ENCODE results near the gene METTL21C.
A peak's percentile ranks its signal among the peaks of the same experiment; 100 is the strongest.

The METTL21C gene

GRCh38 chr13:102658660-102659059 lies 36.2 kb downstream of the METTL21C start:
- Histone ChIP-seq H4K8ac (ENCODE audit: low read depth, low read length) (no peak overlapping the region), H3K36me3 (ENCODE audit: control insufficient read depth in 1 of 2, insufficient read depth in 2 of 2, low read length in 2 of 2) (peaks cover 7 to 9% of the 10 kb centered on the region in 2 experiments), H3K23ac (ENCODE audit: low read length) (no peak overlapping the region), H3K4ac (ENCODE audit: low read depth, low read length) (no peak overlapping the region), H3K79me2 (ENCODE audit: control insufficient read depth, insufficient read depth, low read length, poor library complexity) (no peaks in the 10 kb centered on the region), H3K4me1 (ENCODE audit: control insufficient read depth in 1 of 2, insufficient read depth in 2 of 2, low read length in 2 of 2) (peaks cover 5% of the 10 kb centered on the region in 2 experiments), H3K18ac (ENCODE audit: low read length) (no peak overlapping the region), H2BK12ac (ENCODE audit: low read length) (no peak overlapping the region), H3K79me1 (ENCODE audit: low read length) (peaks cover 4% of the 10 kb centered on the region), H2BK5ac (ENCODE audit: low read depth, low read length, poor library complexity) (no peak overlapping the region), H2AFZ (ENCODE audit: insufficient read depth, low read length, poor library complexity) (no peak overlapping the region), H3K14ac (ENCODE audit: low read length) (no peak overlapping the region), H4K12ac (ENCODE audit: low read depth, low read length) (no peak overlapping the region), H2BK120ac (ENCODE audit: insufficient read depth, low read length, poor library complexity) (no peak overlapping the region), H3K9me3 (ENCODE audit: insufficient read depth, low read depth, low read length) (no peaks in the 10 kb centered on the region), H2AK5ac (ENCODE audit: low read length) (no peak overlapping the region), H3K27me3 (ENCODE audit: insufficient read depth, low read length) (no peaks in the 10 kb centered on the region), H3K4me3 (ENCODE audit: low read depth, low read length) (no peak overlapping the region), H3K9ac (ENCODE audit: low read length) (no peak overlapping the region), H3K27ac (ENCODE audit: low read depth, low read length) (no peak overlapping the region), H4K91ac (ENCODE audit: low read depth, low read length) (no peak overlapping the region), H3K4me2 (ENCODE audit: low read length) (no peak overlapping the region)
- no peak for DNase-seq
- WGBS (ENCODE audit: extremely low coverage, insufficient coverage, insufficient read length) = no CpG with 5 or more reads among the region's 3 CpGs

GRCh38 chr13:102657630-102658029 lies 37.2 kb downstream of the METTL21C start:
- Histone ChIP-seq H3K4me2 (ENCODE audit: low read length) (no peak overlapping the region), H3K4me3 (ENCODE audit: low read depth, low read length) (no peak overlapping the region), H3K27ac (ENCODE audit: low read depth, low read length) (no peak overlapping the region), H2BK12ac (ENCODE audit: low read length) (no peak overlapping the region), H3K4me1 (ENCODE audit: control insufficient read depth in 1 of 2, insufficient read depth in 2 of 2, low read length in 2 of 2) (peaks cover 5% of the 10 kb centered on the region in 2 experiments), H2BK5ac (ENCODE audit: low read depth, low read length, poor library complexity) (no peak overlapping the region), H3K18ac (ENCODE audit: low read length) (no peak overlapping the region), H4K12ac (ENCODE audit: low read depth, low read length) (no peak overlapping the region), H3K9me3 (ENCODE audit: insufficient read depth, low read depth, low read length) (no peaks in the 10 kb centered on the region), H3K4ac (ENCODE audit: low read depth, low read length) (no peak overlapping the region), H3K79me1 (ENCODE audit: low read length) (peaks cover 4% of the 10 kb centered on the region), H3K9ac (ENCODE audit: low read length) (no peak overlapping the region), H3K14ac (ENCODE audit: low read length) (no peak overlapping the region), H2BK120ac (ENCODE audit: insufficient read depth, low read length, poor library complexity) (no peak overlapping the region), H2AFZ (ENCODE audit: insufficient read depth, low read length, poor library complexity) (no peak overlapping the region), H3K27me3 (ENCODE audit: insufficient read depth, low read length) (no peaks in the 10 kb centered on the region), H3K79me2 (ENCODE audit: control insufficient read depth, insufficient read depth, low read length, poor library complexity) (no peaks in the 10 kb centered on the region), H3K36me3 (ENCODE audit: control insufficient read depth in 1 of 2, insufficient read depth in 2 of 2, low read length in 2 of 2) (peaks cover 7 to 12% of the 10 kb centered on the region in 2 experiments), H4K8ac (ENCODE audit: low read depth, low read length) (no peak overlapping the region), H3K23ac (ENCODE audit: low read length) (no peak overlapping the region), H4K91ac (ENCODE audit: low read depth, low read length) (no peak overlapping the region), H2AK5ac (ENCODE audit: low read length) (no peak overlapping the region)
- no peak for DNase-seq
- no CpG with 5 or more reads among the region's 6 CpGs for WGBS (ENCODE audit: extremely low coverage, insufficient coverage, insufficient read length)

GRCh38 chr13:102654756-102655155 lies 40.1 kb downstream of the METTL21C start:
- no peaks in the 10 kb centered on the region for H3K9me3 ChIP-seq (ENCODE audit: insufficient read depth, low read depth, low read length)
- H3K4ac ChIP-seq (ENCODE audit: low read depth, low read length) = no peak overlapping the region
- H4K91ac ChIP-seq (ENCODE audit: low read depth, low read length) = no peak overlapping the region
- no peak overlapping the region for H4K12ac ChIP-seq (ENCODE audit: low read depth, low read length)
- no peaks in the 10 kb centered on the region for H3K27me3 ChIP-seq (ENCODE audit: insufficient read depth, low read length)
- H3K79me2 ChIP-seq (ENCODE audit: control insufficient read depth, insufficient read depth, low read length, poor library complexity) = no peaks in the 10 kb centered on the region
- no peak overlapping the region for H3K23ac ChIP-seq (ENCODE audit: low read length)
- H4K8ac ChIP-seq (ENCODE audit: low read depth, low read length) = no peak overlapping the region
- peaks cover 5% of the 10 kb centered on the region in 2 experiments for H3K4me1 ChIP-seq (ENCODE audit: control insufficient read depth in 1 of 2, insufficient read depth in 2 of 2, low read length in 2 of 2)
- no peak overlapping the region for H3K4me3 ChIP-seq (ENCODE audit: low read depth, low read length)
- H3K4me2 ChIP-seq (ENCODE audit: low read length) = no peak overlapping the region
- no peak overlapping the region for H2BK12ac ChIP-seq (ENCODE audit: low read length)
- peaks cover 4 to 9% of the 10 kb centered on the region in 2 experiments for H3K36me3 ChIP-seq (ENCODE audit: control insufficient read depth in 1 of 2, insufficient read depth in 2 of 2, low read length in 2 of 2)
- H2AK5ac ChIP-seq (ENCODE audit: low read length) = no peak overlapping the region
- no peak overlapping the region for H3K14ac ChIP-seq (ENCODE audit: low read length)
- H3K9ac ChIP-seq (ENCODE audit: low read length) = no peak overlapping the region
- H2AFZ ChIP-seq (ENCODE audit: insufficient read depth, low read length, poor library complexity) = no peak overlapping the region
- H2BK120ac ChIP-seq (ENCODE audit: insufficient read depth, low read length, poor library complexity) = no peak overlapping the region
- DNase-seq = no peak
- peak overlapping the region; percentile 29 for H3K18ac ChIP-seq (ENCODE audit: low read length)
- H2BK5ac ChIP-seq (ENCODE audit: low read depth, low read length, poor library complexity) = no peak overlapping the region
- peaks cover 4% of the 10 kb centered on the region for H3K79me1 ChIP-seq (ENCODE audit: low read length)
- no CpG with 5 or more reads among the region's 2 CpGs for WGBS (ENCODE audit: extremely low coverage, insufficient coverage, insufficient read length)
- H3K27ac ChIP-seq (ENCODE audit: low read depth, low read length) = peak overlapping the region; percentile 2

GRCh38 chr13:102651892-102652291 lies 43.0 kb downstream of the METTL21C start:
- no peaks in the 10 kb centered on the region for H3K79me2 ChIP-seq (ENCODE audit: control insufficient read depth, insufficient read depth, low read length, poor library complexity)
- no peak overlapping the region for H2AK5ac ChIP-seq (ENCODE audit: low read length)
- no peak overlapping the region for H3K27ac ChIP-seq (ENCODE audit: low read depth, low read length)
- H3K4me3 ChIP-seq (ENCODE audit: low read depth, low read length) = no peak overlapping the region
- H3K23ac ChIP-seq (ENCODE audit: low read length) = no peak overlapping the region
- no peak overlapping the region for H2BK12ac ChIP-seq (ENCODE audit: low read length)
- no peak overlapping the region for H3K18ac ChIP-seq (ENCODE audit: low read length)
- H3K36me3 ChIP-seq (ENCODE audit: control insufficient read depth in 1 of 2, insufficient read depth in 2 of 2, low read length in 2 of 2) = peaks cover 2 to 11% of the 10 kb centered on the region in 2 experiments
- no peak overlapping the region for H2AFZ ChIP-seq (ENCODE audit: insufficient read depth, low read length, poor library complexity)
- WGBS (ENCODE audit: extremely low coverage, insufficient coverage, insufficient read length) = no CpG with 5 or more reads among the region's 5 CpGs
- H4K91ac ChIP-seq (ENCODE audit: low read depth, low read length) = no peak overlapping the region
- H2BK120ac ChIP-seq (ENCODE audit: insufficient read depth, low read length, poor library complexity) = no peak overlapping the region
- no peak overlapping the region for H4K8ac ChIP-seq (ENCODE audit: low read depth, low read length)
- H3K79me1 ChIP-seq (ENCODE audit: low read length) = peaks cover 4% of the 10 kb centered on the region
- H3K4me2 ChIP-seq (ENCODE audit: low read length) = no peak overlapping the region
- no peak overlapping the region for H3K14ac ChIP-seq (ENCODE audit: low read length)
- no peak overlapping the region for H3K4ac ChIP-seq (ENCODE audit: low read depth, low read length)
- H3K4me1 ChIP-seq (ENCODE audit: control insufficient read depth in 1 of 2, insufficient read depth in 2 of 2, low read length in 2 of 2) = peaks cover 5% of the 10 kb centered on the region in 2 experiments
- no peak overlapping the region for H2BK5ac ChIP-seq (ENCODE audit: low read depth, low read length, poor library complexity)
- DNase-seq = peak in 1 of 2 donors; percentile 5
- no peaks in the 10 kb centered on the region for H3K9me3 ChIP-seq (ENCODE audit: insufficient read depth, low read depth, low read length)
- no peak overlapping the region for H4K12ac ChIP-seq (ENCODE audit: low read depth, low read length)
- no peaks in the 10 kb centered on the region for H3K27me3 ChIP-seq (ENCODE audit: insufficient read depth, low read length)
- no peak overlapping the region for H3K9ac ChIP-seq (ENCODE audit: low read length)

Measured in trophoblast cell (in vitro differentiated cells and primary cell).